ENCODE results near the gene ZDHHC12.

The ZDHHC12 gene, protein sequence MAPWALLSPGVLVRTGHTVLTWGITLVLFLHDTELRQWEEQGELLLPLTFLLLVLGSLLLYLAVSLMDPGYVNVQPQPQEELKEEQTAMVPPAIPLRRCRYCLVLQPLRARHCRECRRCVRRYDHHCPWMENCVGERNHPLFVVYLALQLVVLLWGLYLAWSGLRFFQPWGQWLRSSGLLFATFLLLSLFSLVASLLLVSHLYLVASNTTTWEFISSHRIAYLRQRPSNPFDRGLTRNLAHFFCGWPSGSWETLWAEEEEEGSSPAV

DNA sequence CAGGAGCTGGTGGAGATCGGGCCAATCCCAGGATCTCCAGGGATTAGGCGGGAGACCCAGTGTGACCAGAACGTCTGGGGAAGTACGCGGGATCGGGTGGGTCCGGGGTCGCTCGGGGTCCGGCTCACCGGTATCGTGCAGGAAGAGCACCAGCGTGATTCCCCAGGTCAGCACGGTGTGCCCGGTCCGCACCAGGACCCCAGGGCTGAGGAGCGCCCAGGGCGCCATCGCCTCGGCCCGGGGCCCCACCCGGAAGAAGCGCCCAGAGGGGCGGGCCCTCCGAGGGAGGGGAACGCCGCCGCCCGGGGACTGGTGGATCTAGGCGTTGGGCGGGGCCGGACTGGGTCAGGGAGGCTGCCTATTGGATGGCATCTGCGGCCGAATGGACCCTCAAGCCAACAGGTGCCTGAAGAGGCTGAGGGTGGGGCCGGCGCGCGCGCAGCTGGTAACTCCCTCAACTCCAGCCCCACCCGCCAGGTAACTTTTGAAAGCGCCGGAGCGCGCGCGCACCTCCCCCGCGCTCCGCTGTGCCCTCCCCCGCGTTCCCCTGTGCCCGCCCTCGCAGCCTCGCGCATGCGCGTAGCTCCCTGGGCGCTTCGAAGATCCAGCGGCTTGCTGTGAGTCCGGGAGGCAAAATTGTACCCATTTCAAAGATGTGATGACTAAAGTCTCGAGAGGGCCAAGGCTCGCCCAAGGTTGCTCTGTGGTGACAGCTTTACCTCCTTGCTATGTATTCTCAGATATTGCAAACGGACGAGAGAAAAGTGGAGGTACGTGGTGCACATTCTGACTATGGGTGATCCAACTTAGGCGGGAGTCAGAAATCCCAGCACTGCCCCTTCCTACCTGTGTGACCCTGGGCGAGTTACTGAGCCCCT is at the start of gene ZDHHC12:
TSS of gene ZDHHC12 (minus strand) at position 262 of the 878 bp plus-strand sequence. CDS start at position 228, 34 bp downstream.
- peak; percentile 99 for DNase-seq (ENCODE audit: low read depth, low spot score)

GRCh38 chr9:128773049-128773448 is 49.1 kb upstream of the ZDHHC12 start:
- DNase-seq (ENCODE audit: low read depth, low spot score): no peak

DNA sequence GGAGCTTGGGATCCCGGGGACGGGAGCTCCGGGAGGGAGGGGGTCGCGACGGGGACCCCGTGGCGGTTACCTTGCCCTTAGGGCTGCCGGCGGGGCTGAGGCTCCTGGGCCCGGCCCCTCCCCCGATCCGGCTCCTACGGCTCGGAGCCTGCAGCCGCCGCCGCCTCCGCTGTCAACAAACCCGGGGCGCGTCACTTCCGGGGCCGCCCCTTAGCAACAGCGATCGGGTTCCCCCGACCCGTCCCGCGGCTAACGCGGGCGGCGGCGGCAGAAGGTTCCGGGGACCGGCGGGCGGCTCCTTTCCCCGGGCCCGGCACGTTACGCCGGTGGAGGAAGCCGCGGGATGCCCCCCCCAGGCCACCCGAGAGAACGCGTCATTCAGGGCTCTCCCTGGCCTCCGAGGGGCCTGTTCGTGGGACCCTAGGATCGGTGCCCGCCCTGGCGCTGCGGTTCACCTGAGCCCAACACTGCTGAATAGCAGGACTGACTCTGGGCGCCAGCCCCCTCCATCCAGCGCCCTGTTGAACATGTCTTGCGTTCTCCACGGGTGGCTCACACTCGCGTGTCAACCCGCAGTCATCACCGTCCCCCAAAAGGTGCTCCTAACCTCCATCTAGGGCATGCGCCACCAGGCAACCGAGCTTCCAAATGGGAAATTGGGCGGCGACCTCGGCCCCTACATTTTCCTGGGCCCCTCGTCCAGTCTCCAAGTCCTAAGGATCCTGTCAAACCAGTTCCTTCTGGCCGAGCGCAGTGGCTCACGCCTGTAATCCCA is 48.0 kb upstream of the ZDHHC12 start, which contains the start of gene ZER1:
TSS of gene ZER1 (minus strand) at position 183 of the 775 bp plus-strand sequence. CDS start 16,362 bp downstream, outside the sequence.
- peak; percentile 92 for DNase-seq (ENCODE audit: low read depth, low spot score)

DNA sequence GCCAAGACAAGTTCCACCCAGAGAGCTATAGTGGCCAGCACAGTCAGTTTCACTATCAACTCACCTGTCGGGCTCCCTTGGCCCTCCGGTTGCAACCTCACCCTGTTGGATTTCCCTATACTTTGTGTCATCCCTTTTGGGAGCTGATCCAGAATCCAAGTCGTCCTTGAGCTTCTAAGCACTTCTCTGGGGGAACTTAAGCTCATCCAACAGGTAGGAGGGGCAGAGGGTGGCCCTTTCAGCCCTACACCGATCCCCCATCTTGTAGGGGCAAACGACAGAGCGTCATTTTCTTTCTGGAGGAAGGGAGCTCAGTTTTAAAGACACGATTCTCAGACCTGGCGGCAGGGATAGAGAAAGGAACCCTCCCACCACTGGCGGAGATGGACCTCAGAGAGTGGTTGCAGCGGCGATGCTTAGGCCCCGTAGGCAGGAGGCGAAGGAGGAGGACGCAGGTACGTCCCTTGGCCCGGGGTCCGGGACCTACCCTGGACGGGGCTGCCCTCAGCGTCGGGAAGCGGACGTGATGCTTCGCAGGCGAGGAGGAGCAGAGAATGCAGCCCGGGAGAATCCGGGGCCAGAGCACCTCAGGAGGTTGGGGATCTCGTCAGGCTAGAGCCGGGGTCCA is 47.3 kb upstream of the ZDHHC12 start:
- DNase-seq (ENCODE audit: low read depth, low spot score): peak; percentile 31

- no peak for DNase-seq (ENCODE audit: low read depth, low spot score)
Measured at GRCh38 chr9:128770286-128771030, 46.5 kb upstream of the ZDHHC12 start.

GRCh38 chr9:128768606-128769005 is 44.7 kb upstream of the ZDHHC12 start:
- no peak for DNase-seq (ENCODE audit: low read depth, low spot score)

DNA sequence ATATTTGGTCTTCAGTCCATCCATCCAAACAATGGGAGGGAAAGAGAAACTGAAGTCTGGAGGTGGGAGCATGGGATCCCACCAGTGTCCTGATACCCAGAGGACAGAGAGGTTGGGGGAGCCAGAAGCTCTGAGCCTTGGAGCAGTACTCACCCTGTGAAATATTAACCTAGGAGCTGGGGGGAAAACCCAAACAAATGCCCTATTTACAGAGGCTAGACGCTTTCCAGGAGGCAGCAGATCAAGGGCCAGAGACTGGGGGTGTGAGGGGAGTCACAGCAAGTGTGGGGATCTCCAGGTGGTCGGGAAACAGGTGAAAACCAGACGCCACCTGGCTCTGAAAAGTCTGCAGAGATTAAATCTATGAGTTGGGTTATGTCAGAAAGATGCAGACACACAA is 41.6 kb upstream of the ZDHHC12 start:
- no peak for DNase-seq (ENCODE audit: low read depth, low spot score)

DNA sequence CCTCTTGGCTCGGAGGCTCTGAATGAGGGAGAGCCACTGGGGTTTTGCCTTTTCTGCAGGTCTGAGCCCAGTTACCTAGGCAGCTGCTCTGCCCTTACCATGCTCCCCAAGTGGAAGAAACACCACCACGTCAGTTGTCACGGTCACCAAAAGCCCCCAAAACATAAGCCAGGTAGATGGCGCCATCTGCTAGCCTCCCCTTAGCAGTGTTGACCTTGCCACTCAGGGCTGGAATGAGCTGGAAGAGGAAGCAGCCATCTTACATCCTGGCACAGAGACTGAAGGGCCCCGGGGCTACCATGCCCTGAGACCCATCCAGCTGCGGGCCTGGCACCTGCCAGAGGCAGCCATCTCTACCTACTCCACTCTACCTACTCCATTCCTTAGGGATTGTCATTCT is 40.4 kb upstream of the ZDHHC12 start:
- peak; percentile 11 for DNase-seq (ENCODE audit: low read depth, low spot score)

- no peak for DNase-seq (ENCODE audit: low read depth, low spot score)
Measured at GRCh38 chr9:128762671-128763449, 38.9 kb upstream of the ZDHHC12 start.

DNA sequence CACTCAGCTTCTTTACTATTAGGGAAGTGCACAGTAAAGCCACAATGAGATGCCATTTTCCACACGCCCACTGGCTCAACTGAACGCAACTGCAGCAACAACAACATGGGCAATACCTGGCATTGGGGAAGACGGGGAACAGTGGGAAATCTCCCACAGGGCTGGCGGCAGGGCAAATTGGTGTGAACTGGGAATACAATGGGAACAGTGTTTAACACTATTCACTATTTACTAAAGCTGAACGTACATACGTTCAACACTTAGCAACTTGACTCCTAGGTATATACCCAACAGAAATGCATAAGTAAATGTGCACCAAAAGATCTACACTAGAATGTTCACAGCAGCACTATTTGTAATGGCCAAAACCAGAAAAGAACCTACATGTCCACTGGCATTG is 33.7 kb upstream of the ZDHHC12 start:
- DNase-seq (ENCODE audit: low read depth, low spot score): no peak

DNA sequence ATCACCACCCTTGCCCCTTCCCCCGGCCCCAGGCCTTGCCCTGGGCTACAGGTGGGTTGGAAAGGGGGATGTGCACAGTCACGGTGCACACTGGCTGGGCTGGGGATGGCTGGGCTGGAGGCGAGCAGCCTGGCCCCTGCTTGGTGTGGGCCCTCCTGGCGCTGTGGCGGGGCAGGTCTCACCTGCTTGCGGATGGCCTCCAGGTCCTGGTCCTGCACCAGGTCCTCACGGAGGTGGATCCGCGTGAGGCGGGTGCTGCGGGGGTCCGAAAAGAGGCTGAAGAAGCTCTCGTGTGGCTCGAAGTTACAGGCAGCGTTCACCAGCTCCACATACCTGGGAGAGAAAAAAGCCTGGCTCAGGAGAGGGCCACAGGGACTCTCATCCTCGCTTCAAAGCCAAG is 29.7 kb upstream of the ZDHHC12 start:
- DNase-seq (ENCODE audit: low read depth, low spot score): no peak

DNA sequence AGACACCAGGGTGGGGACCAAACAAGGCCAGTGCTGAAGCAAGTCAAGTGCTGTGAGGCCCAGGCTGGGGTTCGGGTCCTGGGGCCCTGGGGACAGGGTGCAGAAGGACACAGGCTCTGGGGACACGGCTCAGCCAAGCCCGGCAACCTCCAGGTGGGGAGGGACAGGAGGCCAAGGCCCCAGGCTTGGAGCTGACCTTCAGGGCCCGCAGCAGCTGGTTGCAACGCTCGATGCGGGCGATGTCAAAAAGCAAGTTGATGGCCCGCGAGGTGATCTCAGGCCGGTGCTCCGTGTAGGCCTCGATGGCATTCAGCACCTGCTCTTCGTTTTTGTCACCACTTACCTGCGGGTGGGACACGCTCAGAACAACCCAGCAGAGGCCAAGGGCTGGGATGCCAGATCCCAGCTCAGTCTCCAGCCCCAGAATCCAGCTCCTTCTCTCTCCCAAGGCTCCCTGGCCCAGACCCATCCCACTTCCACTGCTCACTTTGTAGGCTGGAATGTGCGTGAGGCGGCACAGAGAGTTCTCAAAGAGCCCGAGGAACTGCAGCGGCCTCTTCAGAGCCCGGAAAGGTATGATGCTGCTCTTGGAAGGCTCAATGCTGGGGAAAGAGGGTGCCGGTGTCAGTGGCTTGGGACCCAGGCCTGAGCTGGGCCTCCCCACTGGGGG is 27.1 kb upstream of the ZDHHC12 start:
- DNase-seq (ENCODE audit: low read depth, low spot score): no peak

GRCh38 chr9:128747241-128747640 is 23.3 kb upstream of the ZDHHC12 start:
- DNase-seq (ENCODE audit: low read depth, low spot score): no peak

DNA sequence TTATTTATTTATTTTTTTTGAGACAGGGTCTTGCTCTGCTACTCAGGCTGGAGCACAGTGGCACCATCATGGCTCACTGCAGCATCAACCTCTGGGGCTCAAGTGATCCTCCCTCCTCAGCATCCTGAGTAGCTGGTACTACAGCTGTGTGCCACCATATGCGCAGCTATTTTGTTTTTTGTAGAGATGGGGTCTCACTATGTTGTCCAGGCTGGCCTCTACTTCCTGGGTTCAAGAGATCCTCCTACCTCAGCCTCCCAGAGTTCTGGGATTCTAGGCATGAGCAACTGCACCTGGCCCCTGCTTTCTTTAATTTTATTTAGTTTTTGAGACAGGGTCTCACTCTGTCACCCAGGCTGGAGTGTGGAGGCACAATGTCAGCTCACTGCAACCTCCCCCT is 19.5 kb upstream of the ZDHHC12 start:
- DNase-seq (ENCODE audit: low read depth, low spot score): no peak

DNA sequence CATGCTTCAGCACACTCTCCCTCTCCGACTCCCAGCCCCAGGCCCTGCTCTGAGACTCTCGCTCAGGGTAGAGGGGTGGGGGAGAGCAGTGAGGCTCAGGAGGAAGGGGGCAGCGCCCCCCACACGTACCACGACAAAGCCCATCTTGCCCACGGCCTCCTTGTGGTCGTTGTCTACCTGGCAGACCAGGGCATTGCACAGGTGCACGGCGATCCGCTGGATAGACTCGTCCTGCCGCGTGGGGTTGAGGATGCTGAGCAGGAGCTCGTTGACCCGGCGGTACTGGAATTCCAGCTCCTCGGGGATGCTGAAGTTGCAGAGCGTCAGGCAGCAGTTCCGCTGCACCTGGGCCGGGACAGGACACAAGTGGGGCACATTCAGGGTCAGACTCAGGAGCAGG is 18.5 kb upstream of the ZDHHC12 start:
- DNase-seq (ENCODE audit: low read depth, low spot score): no peak

DNA sequence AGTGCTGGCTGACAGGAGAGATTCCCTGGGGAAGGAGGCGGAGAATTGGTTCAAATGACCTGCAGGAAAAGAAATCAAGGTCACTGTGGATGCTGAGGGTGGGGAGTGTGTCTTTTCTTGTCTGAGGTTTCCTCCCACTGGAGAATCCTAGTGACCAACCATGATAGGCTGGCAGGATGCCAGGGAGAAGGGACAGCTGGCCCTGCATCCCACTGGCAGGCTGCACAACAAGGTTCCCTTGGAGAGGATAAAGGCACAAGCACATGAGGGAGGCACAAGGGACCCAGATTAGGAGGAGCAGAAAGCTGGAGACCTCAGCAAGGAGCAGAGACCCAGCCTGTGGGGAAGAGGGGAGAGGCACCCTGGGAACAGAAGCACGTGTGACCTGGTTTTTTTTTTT is 11.4 kb upstream of the ZDHHC12 start:
- DNase-seq (ENCODE audit: low read depth, low spot score): no peak

- DNase-seq (ENCODE audit: low read depth, low spot score): peak; percentile 97
Measured at GRCh38 chr9:128733256-128733655, 9.3 kb upstream of the ZDHHC12 start.

DNA sequence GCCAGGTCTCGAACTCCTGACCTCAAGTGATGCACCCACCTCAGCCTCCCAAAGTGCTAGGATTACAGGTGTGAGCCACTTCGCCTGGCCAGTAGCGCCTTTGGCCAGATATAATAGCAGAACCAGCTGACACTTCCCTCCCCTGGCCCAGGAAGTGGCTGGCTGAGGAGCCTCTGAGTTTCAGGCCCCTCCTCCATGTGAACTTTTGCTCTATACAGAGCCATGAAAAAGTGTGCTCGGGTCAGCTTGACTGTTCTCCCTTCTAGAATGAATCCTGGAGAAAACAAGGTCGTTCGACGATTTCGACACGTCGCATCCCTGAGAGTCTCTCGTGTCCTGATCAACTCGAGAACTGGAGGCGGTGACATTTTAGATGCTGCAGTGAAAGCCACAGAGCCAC is 8.6 kb upstream of the ZDHHC12 start:
- DNase-seq (ENCODE audit: low read depth, low spot score): no peak

GRCh38 chr9:128731691-128732090 is 7.8 kb upstream of the ZDHHC12 start:
- no peak for DNase-seq (ENCODE audit: low read depth, low spot score)

DNA sequence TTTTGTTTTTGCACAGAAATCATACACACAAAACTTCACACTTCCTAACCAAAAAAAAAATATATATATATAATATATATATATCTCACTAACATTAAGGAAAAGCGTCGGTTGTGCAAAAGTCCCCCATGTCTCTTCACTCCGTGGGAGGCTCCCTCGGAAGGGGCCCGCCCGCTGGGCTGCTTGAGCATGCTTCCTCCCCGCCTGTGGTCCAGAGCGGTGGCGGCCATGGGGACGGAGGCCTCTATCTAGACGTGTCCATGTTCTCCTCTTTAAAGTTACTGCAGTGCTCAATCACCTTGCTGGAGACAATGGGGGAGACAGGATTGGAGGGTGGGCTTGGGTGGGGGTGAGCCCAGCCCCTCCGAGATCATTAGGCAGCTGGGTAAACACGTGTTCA is 7.2 kb upstream of the ZDHHC12 start:
- DNase-seq (ENCODE audit: low read depth, low spot score): no peak

Measured in ELF-1 (cell line).